SU-DHL-6 (cell line): ENCODE data around the gene MEMO1.

Experiments
- H2AFZ ChIP-seq: fragments of 200-600 bp; sonication (generic); 2 replicates; pipeline ENCODE4 v1.6.1; 2014; ENCODE audit warnings: low read depth, mild to moderate bottlenecking, moderate library complexity, mixed read lengths, antibody characterized with exemption, low read length; ENCODE audit not compliant: severe bottlenecking
- H3F3A ChIP-seq: fragments of 200-600 bp; shearing (Covaris generic); 2 replicates; pipeline ENCODE4 v1.6.0; 2016; ENCODE audit warnings: antibody characterized with exemption, mild to moderate bottlenecking; ENCODE audit not compliant: insufficient read depth
- H3K27ac ChIP-seq: fragments of 200-600 bp; sonication (generic); 2 replicates; pipeline ENCODE4 v1.5.1; 2016; ENCODE audit warnings: low read depth, mild to moderate bottlenecking, low read length, moderate library complexity, mixed read lengths
- H3K27me3 ChIP-seq: fragments of 200-600 bp; sonication (generic), shearing (Covaris generic); 2 replicates; pipeline ENCODE4 v1.6.0; 2014; ENCODE audit warnings: mild to moderate bottlenecking, low read length
- H3K36me3 ChIP-seq: fragments of 200-600 bp; sonication (generic); 2 replicates; pipeline ENCODE4 v1.6.1; 2014; ENCODE audit warnings: mild to moderate bottlenecking, low read length, mixed read lengths
- H3K4me2 ChIP-seq: fragments of 300-600, 200-600 bp; shearing (Covaris generic), sonication (generic); 2 replicates; pipeline ENCODE4 v1.6.0; 2014; ENCODE audit warnings: low read length, low read depth, mild to moderate bottlenecking; ENCODE audit not compliant: poor library complexity, severe bottlenecking
- H3K4me3 ChIP-seq: fragments of 200-600 bp; sonication (generic); 2 replicates; pipeline ENCODE4 v1.5.1; 2014; ENCODE audit warnings: antibody characterized with exemption, low read length, mild to moderate bottlenecking, mixed read lengths; ENCODE audit not compliant: insufficient read depth, poor library complexity, severe bottlenecking
- H3K79me2 ChIP-seq: fragments of 200-600 bp; sonication (generic); 2 replicates; pipeline ENCODE4 v1.6.1; 2014; ENCODE audit warnings: mild to moderate bottlenecking, low read length, moderate library complexity; ENCODE audit not compliant: insufficient read depth
- H3K9ac ChIP-seq: fragments of 200-600 bp; sonication (generic); 2 replicates; pipeline ENCODE4 v1.7.0; 2014; ENCODE audit warnings: mild to moderate bottlenecking, low read length
- H3K9me2 ChIP-seq: fragments of 200-600 bp; sonication (generic); replicated peaks from 2 replicates; pipeline ENCODE4 v1.6.1; 2014; ENCODE audit warnings: low read length; ENCODE audit not compliant: insufficient read depth
- H3K9me3 ChIP-seq: fragments of 200-600 bp; sonication (generic); 2 replicates; pipeline ENCODE4 v1.6.1; 2014; ENCODE audit warnings: low read length, mixed read lengths; ENCODE audit not compliant: insufficient read depth
- H4K20me1 ChIP-seq: fragments of 200-600 bp; sonication (generic); 2 replicates; pipeline ENCODE4 v1.6.1; 2014; ENCODE audit warnings: low read depth, mild to moderate bottlenecking, antibody characterized with exemption, low read length, moderate library complexity, mixed read lengths
- CTCF ChIP-seq: fragments of 200-600 bp; sonication (generic); IDR thresholded peaks from one replicate; pipeline ENCODE4 v1.5.1; 2017; ENCODE audit warnings: antibody characterized with exemption, mild to moderate bottlenecking, low read length, moderate library complexity; ENCODE audit not compliant: insufficient read depth, poor library complexity, severe bottlenecking
- EZH2phosphoT487 ChIP-seq: fragments of 200-600 bp; sonication (generic), shearing (Covaris generic); conservative IDR thresholded peaks from 2 replicates; pipeline ENCODE4 v1.6.1; 2018; ENCODE audit warnings: mild to moderate bottlenecking, antibody characterized with exemption, low read length, moderate library complexity, mixed read lengths

The MEMO1 gene

DNA sequence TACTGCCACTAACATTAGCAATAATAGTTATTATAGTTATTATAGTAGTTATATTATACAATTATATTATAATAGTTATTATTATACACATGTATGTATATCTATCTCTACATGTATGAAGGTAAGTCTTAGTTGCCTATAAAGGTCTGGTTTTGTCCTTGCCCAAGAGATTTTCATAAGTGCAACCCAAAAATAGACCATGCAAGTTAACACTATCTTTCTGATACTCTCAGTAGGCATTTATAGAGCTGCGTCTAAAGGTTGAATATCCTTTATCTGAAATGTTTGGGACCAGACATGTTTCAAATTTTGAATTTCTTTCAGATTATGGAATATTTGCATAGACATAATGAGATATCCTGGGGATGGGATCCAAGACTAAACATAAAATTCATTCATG is 175.4 kb downstream of the MEMO1 start:
- Histone ChIP-seq H3K27ac (no peak overlapping the region), H3K79me2 (no peaks in the 10 kb centered on the region), H3K4me2 (no peak overlapping the region), H3K4me3 (no peak overlapping the region), H3K36me3 (no peaks in the 10 kb centered on the region), H2AFZ (no peak overlapping the region), H3K9ac (no peak overlapping the region), H3K9me3 (no peaks in the 10 kb centered on the region), H4K20me1 (no peaks in the 10 kb centered on the region), H3F3A (no peaks in the 10 kb centered on the region), H3K9me2 (no peaks in the 10 kb centered on the region), H3K27me3 (no peaks in the 10 kb centered on the region)
- TF ChIP-seq CTCF (no peak), EZH2phosphoT487 (no peak)

- H2AFZ ChIP-seq = no peak overlapping the region
- no peak overlapping the region for H3K9ac ChIP-seq
- H3K27ac ChIP-seq = no peak overlapping the region
- no peaks in the 10 kb centered on the region for H3K36me3 ChIP-seq
- no peaks in the 10 kb centered on the region for H3F3A ChIP-seq
- no peak overlapping the region for H3K4me2 ChIP-seq
- no peaks in the 10 kb centered on the region for H3K27me3 ChIP-seq
- H3K9me3 ChIP-seq = peaks cover 6% of the 10 kb centered on the region; the same call in 1 of the 2 replicates
- H3K9me2 ChIP-seq = no peaks in the 10 kb centered on the region
- no peaks in the 10 kb centered on the region for H4K20me1 ChIP-seq
- no peaks in the 10 kb centered on the region for H3K79me2 ChIP-seq
- H3K4me3 ChIP-seq = no peak overlapping the region
- no peak for TF ChIP-seq EZH2phosphoT487
- no peak for TF ChIP-seq CTCF
Observed at GRCh38 chr2:31832363-31832762, 178.4 kb downstream of the MEMO1 start.

DNA sequence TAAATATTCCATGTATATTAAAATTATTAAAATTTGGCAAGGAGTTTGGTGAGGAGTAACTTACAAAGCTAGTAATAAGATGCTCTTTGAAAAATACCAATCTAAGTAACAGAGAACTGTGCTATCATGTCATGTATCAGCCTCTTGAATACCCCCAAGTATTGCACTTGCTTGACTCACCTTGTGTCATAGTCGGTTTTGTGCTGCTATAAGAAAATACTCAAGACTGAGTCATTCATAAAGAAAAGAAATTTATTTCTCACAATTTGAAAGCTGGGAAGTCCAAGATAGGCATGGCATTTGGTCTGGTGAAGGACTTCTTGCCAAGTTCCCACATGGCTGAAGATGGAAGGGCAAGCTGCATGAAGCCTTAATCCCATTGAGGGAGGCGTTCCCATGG is 179.2 kb downstream of the MEMO1 start:
- Histone ChIP-seq H3K27me3 (no peaks in the 10 kb centered on the region), H3K36me3 (no peaks in the 10 kb centered on the region), H3K9me2 (no peaks in the 10 kb centered on the region), H3K79me2 (no peaks in the 10 kb centered on the region), H3K9ac (no peak overlapping the region), H3K27ac (no peak overlapping the region), H3K9me3 (peaks cover 6% of the 10 kb centered on the region; the same call in 1 of the 2 replicates), H3K4me2 (no peak overlapping the region), H3K4me3 (no peak overlapping the region), H2AFZ (no peak overlapping the region), H4K20me1 (no peaks in the 10 kb centered on the region), H3F3A (no peaks in the 10 kb centered on the region)
- TF ChIP-seq EZH2phosphoT487 = no peak
- TF ChIP-seq CTCF = no peak
